D721Med (cell line): ENCODE data around the gene SNTG2.

Source experiments
- DNase-seq: peaks from one replicate; pipeline ENCODE4 v3.0.0; 2011; ENCODE audit warnings: low spot score; ENCODE audit not compliant: insufficient read length
- FAIRE-seq: peaks from 2 replicates; lab custom pipeline; 2011; peaks lifted over from hg19 to GRCh38; lab: Jason Lieb, UNC
- TF ChIP-seq, protein P1 (sequence below): IDR thresholded peaks from 2 replicates; pipeline ENCODE4 v1.5.1; 2012; ENCODE audit warnings: mild to moderate bottlenecking, control low read depth; ENCODE audit not compliant: insufficient read depth; ENCODE audit errors: missing control alignments

The SNTG2 gene

DNA sequence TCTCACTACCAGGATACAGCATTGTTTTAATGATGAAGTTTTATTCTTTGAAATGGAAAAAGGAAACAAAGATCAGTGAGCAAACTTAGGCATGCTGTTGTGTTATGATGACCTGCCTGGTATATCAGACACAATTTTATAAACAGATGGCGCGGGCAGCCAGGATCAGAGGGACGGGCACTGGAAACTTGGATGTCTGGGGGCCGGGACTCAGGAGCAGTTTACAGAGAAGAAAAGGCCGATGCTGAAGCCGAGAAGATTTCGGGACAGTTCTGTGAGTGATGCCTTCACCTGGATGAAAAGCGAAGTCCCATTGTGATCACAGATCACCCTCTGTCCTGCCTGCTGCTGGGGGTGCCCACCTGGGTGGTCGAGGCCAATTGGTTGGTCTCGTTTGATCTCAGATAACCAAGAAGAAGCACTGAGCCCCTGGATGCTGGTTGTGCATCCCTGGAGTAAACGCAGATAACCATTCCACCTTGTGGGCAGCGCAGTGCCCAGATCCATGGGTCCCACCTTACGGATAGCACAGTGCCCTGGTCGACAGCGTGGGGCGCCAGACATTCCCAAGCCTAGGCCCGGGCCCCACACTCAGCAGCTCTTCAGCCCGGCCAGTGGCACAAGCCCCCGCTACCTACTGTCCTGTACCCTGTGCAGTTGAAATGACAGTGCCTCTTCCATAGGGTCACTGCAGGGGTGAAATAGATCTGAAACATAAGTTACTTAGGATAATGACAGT, 279.7 kb downstream of the SNTG2 start:
- TF ChIP-seq, protein P1, sequence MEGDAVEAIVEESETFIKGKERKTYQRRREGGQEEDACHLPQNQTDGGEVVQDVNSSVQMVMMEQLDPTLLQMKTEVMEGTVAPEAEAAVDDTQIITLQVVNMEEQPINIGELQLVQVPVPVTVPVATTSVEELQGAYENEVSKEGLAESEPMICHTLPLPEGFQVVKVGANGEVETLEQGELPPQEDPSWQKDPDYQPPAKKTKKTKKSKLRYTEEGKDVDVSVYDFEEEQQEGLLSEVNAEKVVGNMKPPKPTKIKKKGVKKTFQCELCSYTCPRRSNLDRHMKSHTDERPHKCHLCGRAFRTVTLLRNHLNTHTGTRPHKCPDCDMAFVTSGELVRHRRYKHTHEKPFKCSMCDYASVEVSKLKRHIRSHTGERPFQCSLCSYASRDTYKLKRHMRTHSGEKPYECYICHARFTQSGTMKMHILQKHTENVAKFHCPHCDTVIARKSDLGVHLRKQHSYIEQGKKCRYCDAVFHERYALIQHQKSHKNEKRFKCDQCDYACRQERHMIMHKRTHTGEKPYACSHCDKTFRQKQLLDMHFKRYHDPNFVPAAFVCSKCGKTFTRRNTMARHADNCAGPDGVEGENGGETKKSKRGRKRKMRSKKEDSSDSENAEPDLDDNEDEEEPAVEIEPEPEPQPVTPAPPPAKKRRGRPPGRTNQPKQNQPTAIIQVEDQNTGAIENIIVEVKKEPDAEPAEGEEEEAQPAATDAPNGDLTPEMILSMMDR, result no peak
- no peak for FAIRE-seq

DNA sequence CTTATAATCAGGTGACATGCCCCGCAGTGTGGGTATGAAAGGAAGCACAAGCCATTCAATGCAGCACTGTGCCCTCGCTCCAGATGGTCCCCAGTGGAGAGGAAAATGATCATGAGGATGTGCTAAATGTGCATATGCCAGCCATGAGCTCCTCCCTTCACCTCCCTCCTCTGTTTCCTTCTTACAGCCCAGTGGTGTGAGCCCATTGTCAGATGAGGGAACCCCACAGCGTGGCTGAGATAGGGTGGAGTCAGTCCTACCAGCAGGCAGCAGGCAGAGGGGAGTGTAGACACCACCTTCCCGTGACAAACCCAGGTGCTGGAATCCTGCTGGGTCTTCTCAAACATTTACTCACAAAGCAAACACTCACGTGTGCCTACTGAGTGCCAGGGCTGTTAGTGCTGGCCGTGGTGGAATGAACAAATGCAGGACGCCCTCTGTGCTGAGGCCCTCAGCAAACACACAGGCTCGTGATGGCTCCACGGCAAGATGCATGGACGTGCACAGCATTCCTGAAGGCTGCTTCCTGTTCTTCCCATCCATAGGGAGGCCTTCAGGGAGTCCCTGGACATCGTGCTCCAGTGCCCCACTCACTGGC, 280.9 kb downstream of the SNTG2 start:
- no peak for FAIRE-seq
- DNase-seq, result no peak

More for the DNA sequence above, 279.7 kb downstream of the SNTG2 start:
- no peak for DNase-seq

DNA sequence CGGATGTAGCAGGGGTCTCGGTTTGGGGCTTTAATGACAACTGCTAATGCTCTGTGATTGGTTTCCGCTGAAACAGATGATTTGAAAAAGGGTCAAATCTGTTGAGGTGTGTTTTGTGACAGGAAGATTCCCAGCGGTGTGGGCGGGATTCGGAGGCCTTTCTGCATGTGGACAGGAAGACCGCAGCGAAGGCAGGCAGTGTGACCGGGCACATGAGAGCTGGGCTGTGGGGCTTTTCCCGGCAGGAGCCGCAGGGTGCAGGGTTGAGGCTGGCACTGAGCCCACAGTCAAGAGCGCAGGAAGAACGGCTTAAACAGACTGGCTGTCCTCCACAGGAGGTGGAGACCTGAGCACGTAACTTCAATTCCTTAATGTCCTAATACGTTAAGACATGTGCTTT, 282.6 kb downstream of the SNTG2 start:
- DNase-seq, result no peak
- no peak for FAIRE-seq
- TF ChIP-seq, protein P1, result no peak

More for the DNA sequence above, 280.9 kb downstream of the SNTG2 start:
- TF ChIP-seq, protein P1, result no peak

DNA sequence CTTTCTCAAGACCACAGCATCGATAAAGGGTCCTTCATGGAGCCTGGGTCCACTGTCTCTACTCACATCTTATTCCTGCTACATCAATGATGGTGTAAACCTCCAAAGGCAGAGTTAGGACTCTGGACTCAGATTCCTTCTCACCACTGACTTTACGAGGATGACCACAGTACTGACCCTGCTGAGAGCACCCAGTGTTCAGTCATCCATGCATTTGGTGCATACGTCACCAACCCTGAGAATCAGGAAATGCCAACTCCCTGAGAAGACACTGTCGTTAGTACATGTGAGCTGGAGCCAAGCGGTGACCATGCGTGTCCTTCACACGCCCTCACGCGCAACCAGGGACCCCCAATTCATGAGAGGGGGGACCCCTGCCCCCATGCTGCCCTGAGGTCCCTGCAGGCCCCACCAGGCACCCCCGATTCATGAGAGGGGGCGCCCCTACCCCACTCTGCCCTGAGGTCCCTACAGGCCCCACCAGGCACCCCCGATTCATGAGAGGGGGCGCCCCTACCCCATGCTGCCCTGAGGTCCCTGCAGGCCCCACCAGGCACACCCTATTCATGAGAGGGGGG, 284.2 kb downstream of the SNTG2 start:
- TF ChIP-seq, protein P1, result no peak
- no peak for DNase-seq
- FAIRE-seq, result no peak

DNA sequence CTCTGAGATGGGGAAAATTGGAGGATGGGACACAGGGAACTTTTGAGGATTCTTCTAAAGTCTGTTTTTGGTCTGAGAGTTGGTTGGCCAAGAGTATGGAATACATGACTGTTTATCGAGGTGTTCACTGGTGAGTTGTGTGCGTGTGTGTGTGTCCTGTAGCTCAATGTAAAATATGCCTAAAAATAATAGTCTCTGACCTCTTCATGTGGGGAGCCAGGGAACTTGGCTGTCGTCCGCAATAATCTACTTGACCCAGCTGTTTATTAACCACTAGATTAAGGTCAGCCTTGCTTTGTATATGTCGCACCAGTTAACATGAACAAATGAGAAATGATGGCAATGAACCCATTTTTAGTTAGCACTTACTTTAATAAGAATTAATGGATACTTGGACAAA, 285.2 kb downstream of the SNTG2 start:
- TF ChIP-seq, protein P1, result no peak
- no peak for FAIRE-seq
- DNase-seq, result no peak

DNA sequence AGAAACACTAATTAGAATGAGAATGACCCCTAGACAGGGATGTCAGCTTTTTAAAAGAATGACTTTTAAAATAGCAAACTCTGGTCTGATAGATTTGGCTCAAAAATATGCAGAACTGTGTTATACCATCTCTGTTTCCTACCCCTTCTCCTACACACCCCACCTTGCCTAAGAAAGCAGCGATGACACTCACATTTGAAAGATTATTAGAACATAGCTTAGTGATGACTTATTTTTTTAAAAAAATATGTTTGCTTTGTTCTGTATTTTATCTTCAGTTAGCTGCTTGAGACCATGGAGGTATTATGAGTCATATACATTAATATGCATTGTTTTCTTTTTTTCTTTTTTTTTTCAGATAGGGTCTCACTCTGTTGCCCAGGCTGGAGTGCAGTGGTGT, 286.0 kb downstream of the SNTG2 start:
- DNase-seq, result no peak
- TF ChIP-seq, protein P1, result no peak
- FAIRE-seq, result no peak

DNA sequence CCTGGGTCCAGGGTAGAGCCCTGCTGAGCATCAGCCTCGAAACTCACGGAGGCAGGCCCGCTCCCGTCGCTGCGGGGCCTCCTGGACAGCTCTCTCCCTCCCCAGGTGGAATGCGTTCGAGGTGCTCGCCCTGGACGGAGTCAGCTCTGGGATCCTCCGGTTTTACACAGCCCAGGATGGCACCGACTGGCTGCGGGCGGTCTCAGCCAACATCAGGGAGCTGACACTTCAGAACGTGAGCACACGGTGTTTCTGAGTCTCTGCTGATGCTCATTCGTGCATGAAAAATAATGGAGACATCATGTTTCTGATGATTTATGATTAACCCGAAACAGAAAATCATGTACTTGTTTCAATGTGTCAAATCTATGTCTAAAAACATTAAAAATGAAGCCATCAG, 287.1 kb downstream of the SNTG2 start:
- no peak for FAIRE-seq
- TF ChIP-seq, protein P1, result no peak
- DNase-seq, result no peak
